Measurements from ENCODE around the gene CAPN9.

CAPN9 gene

DNA sequence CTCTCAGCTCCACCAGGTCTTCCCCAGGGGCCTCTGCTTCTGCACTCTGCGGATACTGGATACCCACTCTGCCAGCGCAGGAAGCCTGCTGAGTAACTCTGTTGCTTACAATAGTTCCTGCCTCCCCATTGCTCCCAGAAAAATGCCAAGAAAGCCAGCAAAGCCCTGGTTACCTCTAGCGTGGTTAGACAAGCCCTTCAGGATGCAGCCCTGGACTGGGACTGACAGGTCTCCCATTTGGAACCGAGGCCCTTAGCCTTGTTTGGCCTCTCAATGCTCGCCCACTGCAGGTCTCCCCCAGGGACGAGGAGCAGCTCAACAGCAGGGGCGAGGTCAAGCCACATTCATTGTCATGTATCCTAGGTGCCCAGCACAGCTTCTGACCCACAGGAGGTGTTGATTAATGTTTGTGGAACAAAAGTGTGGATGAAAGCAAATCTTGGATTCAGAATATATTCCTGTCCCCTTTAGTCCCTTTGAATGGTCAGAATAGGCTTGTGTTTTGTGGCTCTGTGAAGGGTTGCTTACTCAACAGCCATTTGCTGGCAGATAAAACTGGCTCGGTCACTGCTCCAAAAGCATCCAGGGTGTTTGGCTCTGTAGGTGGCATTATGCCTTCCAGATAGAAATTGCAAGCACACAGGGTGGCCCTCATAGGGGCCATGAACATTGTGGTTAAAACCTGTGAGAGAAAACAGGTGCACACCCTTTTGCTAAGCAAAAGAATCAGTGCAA, 62.2 kb downstream of the CAPN9 start:
- no peak for TF ChIP-seq POLR2AphosphoS5 (IDR thresholded peaks at IDR 0.05; ENCODE audit: low read depth, low read length)
- TF ChIP-seq TAF1 (IDR thresholded peaks at IDR 0.05; ENCODE audit: borderline replicate concordance, low read depth, low read length): no peak
- TF ChIP-seq POLR2A (IDR thresholded peaks at IDR 0.05; ENCODE audit: low read depth, low read length): no peak
- FAIRE-seq (no peak), DNase-seq (ENCODE audit: insufficient read length) (no peak)

DNA sequence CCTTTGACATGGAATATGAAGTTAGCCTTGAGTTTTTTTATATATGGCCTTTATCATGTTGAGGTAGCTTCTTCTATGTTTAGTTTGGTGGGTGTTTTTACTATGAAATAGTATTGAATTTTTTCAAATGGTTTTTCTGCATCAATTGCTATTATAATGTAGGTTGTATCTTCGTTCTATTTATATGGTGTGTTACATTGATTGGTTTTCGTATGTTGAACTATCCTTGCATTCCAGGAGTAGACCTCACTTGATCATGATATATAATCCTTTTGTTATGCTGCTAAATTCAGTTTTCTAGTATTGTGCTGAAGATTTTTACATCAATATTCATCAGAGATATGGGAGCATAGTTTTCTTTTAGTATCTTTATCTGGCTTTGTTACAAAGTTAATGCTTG, 65.4 kb downstream of the CAPN9 start:
- FAIRE-seq (no peak), DNase-seq (ENCODE audit: insufficient read length) (no peak)
- no peak for TF ChIP-seq POLR2A (IDR thresholded peaks at IDR 0.05; ENCODE audit: low read depth, low read length)
- TF ChIP-seq TAF1 (IDR thresholded peaks at IDR 0.05; ENCODE audit: borderline replicate concordance, low read depth, low read length): no peak
- no peak for TF ChIP-seq POLR2AphosphoS5 (IDR thresholded peaks at IDR 0.05; ENCODE audit: low read depth, low read length)

DNA sequence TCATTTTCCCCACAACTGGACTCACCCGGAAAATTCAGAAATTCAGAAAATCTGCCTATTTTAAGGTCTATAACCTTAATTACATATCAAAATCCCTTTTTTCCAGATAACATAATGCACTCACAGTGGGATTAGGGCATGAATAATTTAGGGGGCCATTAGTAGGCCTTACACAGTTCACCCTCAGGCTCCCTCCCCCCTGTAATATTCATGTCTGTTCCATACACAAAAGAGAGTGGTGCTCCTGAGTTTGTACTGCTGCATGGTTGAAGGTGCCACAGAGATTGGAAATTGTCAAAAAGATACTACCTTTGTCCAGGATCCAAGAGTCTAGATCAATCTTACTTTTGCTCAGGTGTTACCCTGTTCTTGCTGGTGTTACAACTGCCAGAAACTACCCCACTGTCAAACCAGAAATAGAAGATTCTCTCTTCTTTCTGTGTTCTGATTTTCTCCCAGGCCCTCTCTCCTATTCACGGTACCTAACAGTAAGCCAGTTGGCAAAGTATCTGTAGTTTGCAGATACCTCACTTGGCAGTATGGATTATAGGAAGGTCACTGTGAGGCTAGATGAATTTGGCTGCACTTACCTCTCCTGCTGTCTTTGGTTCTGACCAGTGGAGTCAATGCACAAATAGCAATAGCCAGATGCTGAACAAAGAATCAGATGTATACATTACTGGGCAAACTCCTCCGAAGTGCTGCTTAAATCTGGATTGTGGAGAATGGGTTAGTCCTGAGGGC, 67.9 kb downstream of the CAPN9 start:
- TF ChIP-seq POLR2A (IDR thresholded peaks at IDR 0.05; ENCODE audit: low read depth, low read length) (no peak), TAF1 (IDR thresholded peaks at IDR 0.05; ENCODE audit: borderline replicate concordance, low read depth, low read length) (no peak), POLR2AphosphoS5 (IDR thresholded peaks at IDR 0.05; ENCODE audit: low read depth, low read length) (no peak)
- FAIRE-seq: no peak

DNA sequence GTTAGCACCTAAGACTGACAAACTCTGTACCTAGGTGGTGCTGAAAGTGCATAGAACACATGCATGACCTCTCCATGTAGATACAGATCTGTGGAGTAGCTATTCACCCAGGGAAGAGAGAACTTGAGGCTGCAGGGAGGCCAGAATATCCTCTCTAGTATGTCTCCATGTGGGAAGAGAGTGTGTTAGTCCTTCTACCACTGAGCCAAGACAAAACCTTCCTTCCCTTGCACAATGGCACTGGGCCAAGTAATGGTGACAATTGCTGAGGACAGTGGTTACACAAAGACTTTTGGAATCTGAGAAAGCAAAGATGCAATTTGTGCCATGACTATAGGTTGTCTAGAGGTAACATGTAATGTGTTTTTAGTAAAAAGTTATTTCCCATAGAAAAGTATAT, 68.8 kb downstream of the CAPN9 start:
- TF ChIP-seq POLR2A (IDR thresholded peaks at IDR 0.05; ENCODE audit: low read depth, low read length): no peak
- no peak for TF ChIP-seq POLR2AphosphoS5 (IDR thresholded peaks at IDR 0.05; ENCODE audit: low read depth, low read length)
- TF ChIP-seq TAF1 (IDR thresholded peaks at IDR 0.05; ENCODE audit: borderline replicate concordance, low read depth, low read length): no peak

More for the DNA sequence above, 67.9 kb downstream of the CAPN9 start:
- no peak for DNase-seq (ENCODE audit: insufficient read length)

DNA sequence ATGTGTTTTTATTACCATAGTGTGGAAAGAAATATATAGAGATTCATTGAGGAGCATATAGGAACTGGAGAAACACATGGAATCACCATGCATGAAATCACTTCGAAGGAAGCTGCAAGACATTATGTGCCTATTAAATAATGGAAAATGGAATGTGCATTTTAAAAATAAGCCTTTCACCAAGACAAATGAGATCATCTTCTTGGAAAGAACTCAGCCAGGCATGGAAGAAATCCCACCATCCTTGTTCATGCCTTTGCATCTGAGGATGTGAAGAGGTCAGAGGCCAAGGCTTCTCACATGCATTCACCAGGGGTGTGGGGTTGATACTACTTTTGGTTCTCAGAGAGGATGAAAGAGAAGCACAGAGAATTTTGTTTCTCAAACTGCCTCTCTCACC, 71.2 kb downstream of the CAPN9 start:
- FAIRE-seq: no peak
- no peak for DNase-seq (ENCODE audit: insufficient read length)
- TF ChIP-seq POLR2AphosphoS5 (IDR thresholded peaks at IDR 0.05; ENCODE audit: low read depth, low read length) (no peak), POLR2A (IDR thresholded peaks at IDR 0.05; ENCODE audit: low read depth, low read length) (no peak), TAF1 (IDR thresholded peaks at IDR 0.05; ENCODE audit: borderline replicate concordance, low read depth, low read length) (no peak)

More for the DNA sequence above, 68.8 kb downstream of the CAPN9 start:
- DNase-seq (ENCODE audit: insufficient read length): no peak
- FAIRE-seq: no peak

DNA sequence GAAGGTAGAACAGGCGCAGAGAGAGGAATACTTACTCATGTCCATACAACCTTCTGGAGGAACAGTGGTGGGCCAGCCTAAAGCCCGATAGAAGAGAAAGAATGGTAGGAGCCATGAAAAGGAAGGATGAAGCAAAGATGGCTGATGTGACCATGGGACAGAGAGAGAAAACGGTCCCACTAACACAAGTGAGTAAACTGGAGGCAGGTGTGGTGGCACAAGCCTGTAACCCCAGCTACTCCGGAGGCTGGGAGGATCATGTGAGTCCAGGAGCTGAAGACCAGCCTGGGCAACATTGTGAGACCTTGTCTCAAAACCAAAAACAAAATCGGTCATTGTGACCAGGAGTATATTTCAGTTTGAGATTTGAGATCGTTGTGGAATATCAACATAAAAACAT, 71.7 kb downstream of the CAPN9 start:
- FAIRE-seq (no peak), DNase-seq (ENCODE audit: insufficient read length) (no peak)
- TF ChIP-seq TAF1 (IDR thresholded peaks at IDR 0.05; ENCODE audit: borderline replicate concordance, low read depth, low read length) (no peak), POLR2A (IDR thresholded peaks at IDR 0.05; ENCODE audit: low read depth, low read length) (no peak), POLR2AphosphoS5 (IDR thresholded peaks at IDR 0.05; ENCODE audit: low read depth, low read length) (no peak)

DNA sequence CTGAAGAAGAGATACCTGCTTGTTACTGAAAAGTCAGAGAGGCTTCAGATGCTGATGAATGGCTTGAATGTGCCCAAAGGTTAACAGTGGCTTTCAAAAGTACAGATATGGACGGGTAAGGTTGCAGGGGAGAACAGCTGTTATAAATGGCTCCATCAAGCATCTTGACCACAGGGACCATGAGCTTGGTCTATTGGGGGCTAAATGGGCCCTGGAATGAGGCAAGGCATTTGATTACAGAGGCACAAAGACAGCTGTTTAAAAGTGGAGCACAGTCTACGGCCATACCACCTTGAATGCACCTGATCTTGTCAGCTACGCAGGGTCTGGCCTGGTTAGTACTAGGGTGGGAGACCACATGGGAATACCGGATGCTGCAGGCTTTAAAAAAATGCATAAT, 72.8 kb downstream of the CAPN9 start:
- TF ChIP-seq TAF1 (IDR thresholded peaks at IDR 0.05; ENCODE audit: borderline replicate concordance, low read depth, low read length) (no peak), POLR2AphosphoS5 (IDR thresholded peaks at IDR 0.05; ENCODE audit: low read depth, low read length) (no peak)
- FAIRE-seq: no peak

DNA sequence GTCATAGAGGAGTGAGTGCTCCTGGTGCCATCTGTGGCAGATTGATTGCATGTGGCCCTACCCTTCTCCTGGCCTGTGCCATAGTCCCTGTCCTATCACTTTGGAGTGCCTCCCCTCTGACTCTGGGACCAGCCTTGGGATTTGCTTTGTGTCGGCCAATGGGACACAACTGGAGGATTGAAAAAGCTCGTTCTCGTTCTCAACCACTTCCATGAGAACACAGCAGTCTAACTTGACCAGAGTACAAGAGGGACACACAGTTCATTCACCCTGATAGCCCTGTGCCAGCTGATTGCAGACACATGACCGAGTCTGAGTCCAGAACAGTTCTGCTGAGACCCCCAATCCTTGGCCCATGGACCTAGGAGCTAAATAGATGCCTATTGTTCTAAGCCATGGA, 73.4 kb downstream of the CAPN9 start:
- FAIRE-seq (no peak), DNase-seq (ENCODE audit: insufficient read length) (no peak)
- no peak for TF ChIP-seq POLR2A (IDR thresholded peaks at IDR 0.05; ENCODE audit: low read depth, low read length)
- TF ChIP-seq POLR2AphosphoS5 (IDR thresholded peaks at IDR 0.05; ENCODE audit: low read depth, low read length): no peak
- TF ChIP-seq TAF1 (IDR thresholded peaks at IDR 0.05; ENCODE audit: borderline replicate concordance, low read depth, low read length): no peak

More for the DNA sequence above, 72.8 kb downstream of the CAPN9 start:
- DNase-seq (ENCODE audit: insufficient read length): no peak

DNA sequence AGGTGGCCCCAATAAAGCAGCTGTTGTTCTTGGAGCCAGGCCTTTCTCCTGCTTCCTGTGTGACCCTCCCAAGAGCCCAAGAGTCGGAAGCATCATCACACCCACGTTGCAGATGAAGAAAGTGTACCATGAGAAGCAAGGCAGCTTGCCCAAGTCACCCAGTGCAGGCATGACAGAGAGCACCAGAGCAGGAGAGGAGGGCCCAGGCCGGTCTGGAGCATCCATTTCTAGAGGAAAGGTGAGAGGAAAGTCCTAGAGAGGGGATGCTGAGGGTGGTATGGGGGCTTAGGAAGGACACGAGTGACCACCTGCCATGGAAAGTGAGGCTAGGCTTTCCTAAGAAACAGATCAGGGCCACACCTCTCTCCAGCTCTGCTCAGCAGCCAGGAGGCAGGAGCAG, 74.2 kb downstream of the CAPN9 start:
- FAIRE-seq: no peak
- no peak for TF ChIP-seq TAF1 (IDR thresholded peaks at IDR 0.05; ENCODE audit: borderline replicate concordance, low read depth, low read length)
- TF ChIP-seq POLR2A (IDR thresholded peaks at IDR 0.05; ENCODE audit: low read depth, low read length): no peak
- no peak for TF ChIP-seq POLR2AphosphoS5 (IDR thresholded peaks at IDR 0.05; ENCODE audit: low read depth, low read length)
- no peak for DNase-seq (ENCODE audit: insufficient read length)

DNA sequence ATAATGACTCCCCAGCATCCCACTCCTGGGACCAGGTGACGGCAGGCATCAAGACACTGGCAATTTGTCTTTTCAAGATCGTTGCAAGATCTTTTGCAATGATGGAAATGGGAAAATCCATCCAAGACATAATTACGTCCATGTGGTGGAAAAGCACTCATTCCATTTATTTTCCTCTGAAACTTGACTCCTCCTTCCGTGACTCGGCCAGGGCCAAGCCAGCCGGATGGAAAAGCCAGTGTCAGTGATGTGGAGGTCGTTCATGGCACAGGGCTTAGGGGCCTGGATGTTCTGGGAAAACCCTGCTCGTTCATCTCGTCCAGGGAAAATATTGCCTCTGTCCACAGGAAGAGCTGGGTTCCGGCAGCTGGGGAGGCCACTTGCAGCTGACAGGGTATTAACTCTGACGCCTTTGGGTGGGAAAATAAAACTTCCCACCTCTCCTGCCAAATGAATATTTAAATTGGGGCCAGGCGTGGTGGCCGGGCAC, 74.9 kb downstream of the CAPN9 start:
- FAIRE-seq (no peak), DNase-seq (ENCODE audit: insufficient read length) (no peak)
- TF ChIP-seq POLR2A (IDR thresholded peaks at IDR 0.05; ENCODE audit: low read depth, low read length): no peak
- TF ChIP-seq TAF1 (IDR thresholded peaks at IDR 0.05; ENCODE audit: borderline replicate concordance, low read depth, low read length): no peak
- TF ChIP-seq POLR2AphosphoS5 (IDR thresholded peaks at IDR 0.05; ENCODE audit: low read depth, low read length): no peak

DNA sequence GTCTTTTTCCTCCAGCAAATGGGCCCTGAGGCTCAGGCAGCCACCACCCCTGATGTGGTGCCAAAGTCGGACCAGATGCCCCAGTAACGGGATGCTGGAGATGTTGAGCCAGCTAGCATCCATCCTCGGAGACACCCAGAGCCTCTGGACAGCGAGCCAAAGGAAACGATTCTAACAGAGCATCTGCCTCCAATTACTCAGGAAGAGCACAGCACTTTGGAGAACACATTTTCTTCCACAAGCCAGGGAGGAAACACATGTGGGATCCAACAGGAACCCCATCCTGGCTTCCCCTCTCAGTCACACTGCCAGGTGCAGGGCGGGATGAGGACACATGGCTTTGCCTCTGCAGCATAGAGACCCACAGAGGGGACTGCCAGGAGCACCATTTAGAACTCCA, 76.2 kb downstream of the CAPN9 start:
- FAIRE-seq: no peak
- no peak for DNase-seq (ENCODE audit: insufficient read length)
- TF ChIP-seq POLR2A (IDR thresholded peaks at IDR 0.05; ENCODE audit: low read depth, low read length): no peak

DNA sequence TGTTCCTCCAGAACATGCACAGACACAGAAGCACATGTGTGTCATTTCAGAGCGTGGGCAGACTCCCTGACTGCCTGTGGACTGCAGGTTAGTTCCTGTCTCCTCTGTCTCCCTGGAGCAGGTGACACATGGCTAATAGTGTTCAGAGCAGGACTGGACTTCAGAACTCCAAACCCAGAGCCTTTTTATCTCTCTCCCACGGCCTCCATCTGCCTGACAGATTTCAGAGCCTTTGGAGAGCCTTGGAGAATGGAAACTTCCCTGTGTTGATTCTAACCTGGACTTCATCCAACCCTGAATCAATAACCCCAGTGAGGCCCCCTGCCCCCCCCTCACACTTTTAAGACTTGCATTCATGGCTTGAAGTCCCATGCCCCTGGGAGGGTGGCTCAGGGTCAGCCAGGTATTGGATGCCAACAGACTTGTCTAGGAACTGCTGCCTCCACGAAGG, 76.8 kb downstream of the CAPN9 start:
- DNase-seq (ENCODE audit: insufficient read length): no peak
- no peak for TF ChIP-seq TAF1 (IDR thresholded peaks at IDR 0.05; ENCODE audit: borderline replicate concordance, low read depth, low read length)
- TF ChIP-seq POLR2A (IDR thresholded peaks at IDR 0.05; ENCODE audit: low read depth, low read length): no peak
- no peak for TF ChIP-seq POLR2AphosphoS5 (IDR thresholded peaks at IDR 0.05; ENCODE audit: low read depth, low read length)
- no peak for FAIRE-seq

Data from GM12892 (cell line).